ENCODE measurements around the gene YPEL3.

YPEL3 gene

GRCh38 chr16:30088832-30089624 lies 7.0 kb downstream of the YPEL3 start:
- FAIRE-seq = no peak

- no peak for FAIRE-seq
These were observed 7.7 kb downstream of the YPEL3 start for GRCh38 chr16:30088237-30088831.

- FAIRE-seq = no peak
These were observed 8.7 kb downstream of the YPEL3 start for GRCh38 chr16:30087181-30087898.

GRCh38 chr16:30086291-30087140 lies 9.5 kb downstream of the YPEL3 start:
- FAIRE-seq = no peak

DNA sequence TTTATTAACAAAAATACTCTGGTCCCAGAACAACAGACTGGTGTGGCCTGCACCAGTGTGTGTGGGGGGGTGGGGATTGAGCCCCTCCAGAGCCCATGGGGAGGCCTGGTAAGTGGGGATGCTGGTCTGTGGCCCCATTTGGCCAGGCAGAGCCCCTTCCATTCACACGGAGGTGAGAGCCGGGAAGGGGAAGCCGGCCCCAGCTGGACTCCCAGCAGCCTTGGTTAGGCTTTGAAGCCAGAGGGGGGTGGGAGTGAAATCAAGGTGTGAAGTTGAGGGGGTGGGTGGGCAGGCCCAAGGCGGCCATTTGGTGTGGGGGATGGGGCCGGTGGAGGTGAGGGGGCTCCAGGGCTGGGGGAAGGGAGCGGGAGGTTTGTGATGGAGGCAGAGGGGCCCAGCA lies 10.2 kb downstream of the YPEL3 start:
- no peak for FAIRE-seq

- no peak for FAIRE-seq
These were observed 10.8 kb downstream of the YPEL3 start for GRCh38 chr16:30085247-30085646.

DNA sequence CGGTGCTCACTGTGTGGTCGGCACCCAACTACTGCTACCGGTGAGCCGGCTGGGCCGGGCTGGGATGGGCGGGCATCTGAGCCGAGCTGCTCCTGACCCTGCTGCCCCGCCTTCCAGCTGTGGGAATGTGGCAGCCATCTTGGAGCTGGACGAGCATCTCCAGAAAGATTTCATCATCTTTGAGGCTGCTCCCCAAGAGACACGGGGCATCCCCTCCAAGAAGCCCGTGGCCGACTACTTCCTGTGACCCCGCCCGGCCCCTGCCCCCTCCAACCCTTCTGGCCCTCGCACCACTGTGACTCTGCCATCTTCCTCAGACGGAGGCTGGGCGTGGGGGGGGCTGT lies 11.2 kb downstream of the YPEL3 start:
- FAIRE-seq = no peak

DNA sequence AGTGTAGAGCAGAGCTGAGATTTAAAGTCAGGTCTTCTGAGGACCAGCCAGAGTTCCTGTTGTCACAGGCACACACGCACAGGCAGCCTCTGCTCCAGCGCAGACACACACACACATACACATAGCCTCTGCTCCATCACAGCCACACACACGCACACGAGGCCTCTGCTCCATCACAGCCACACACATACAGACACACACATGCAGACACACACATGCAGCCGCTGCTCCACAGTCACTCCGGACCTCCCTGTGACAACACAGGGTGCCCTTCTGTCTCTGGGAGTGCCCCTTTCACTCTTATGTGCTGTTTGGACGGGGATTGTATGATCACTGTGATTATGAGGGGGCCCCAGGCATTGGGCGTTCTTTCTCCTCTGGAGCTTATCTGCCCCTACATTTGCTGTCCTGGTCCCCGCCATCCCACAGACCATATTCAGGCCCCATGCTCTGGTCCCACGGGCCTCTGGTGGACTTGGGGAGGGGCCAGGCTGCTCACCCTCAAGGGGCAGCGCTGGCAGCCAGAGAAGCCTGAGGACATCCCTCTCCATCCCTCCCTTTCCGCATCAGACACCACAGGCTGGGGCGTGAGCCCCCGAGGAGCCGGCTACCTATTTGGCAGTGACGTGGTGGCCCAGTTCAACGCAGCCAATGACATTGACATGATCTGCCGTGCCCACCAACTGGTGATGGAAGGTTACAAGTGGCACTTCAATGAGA lies 11.8 kb downstream of the YPEL3 start:
- FAIRE-seq = no peak

- FAIRE-seq = no peak
These were observed 12.6 kb downstream of the YPEL3 start for GRCh38 chr16:30083216-30084055.

GRCh38 chr16:30082545-30083090 lies 13.4 kb downstream of the YPEL3 start:
- FAIRE-seq = no peak

GRCh38 chr16:30079480-30079879 lies 16.5 kb downstream of the YPEL3 start:
- no peak for FAIRE-seq

GRCh38 chr16:30078744-30079143 lies 17.3 kb downstream of the YPEL3 start:
- FAIRE-seq = no peak

DNA sequence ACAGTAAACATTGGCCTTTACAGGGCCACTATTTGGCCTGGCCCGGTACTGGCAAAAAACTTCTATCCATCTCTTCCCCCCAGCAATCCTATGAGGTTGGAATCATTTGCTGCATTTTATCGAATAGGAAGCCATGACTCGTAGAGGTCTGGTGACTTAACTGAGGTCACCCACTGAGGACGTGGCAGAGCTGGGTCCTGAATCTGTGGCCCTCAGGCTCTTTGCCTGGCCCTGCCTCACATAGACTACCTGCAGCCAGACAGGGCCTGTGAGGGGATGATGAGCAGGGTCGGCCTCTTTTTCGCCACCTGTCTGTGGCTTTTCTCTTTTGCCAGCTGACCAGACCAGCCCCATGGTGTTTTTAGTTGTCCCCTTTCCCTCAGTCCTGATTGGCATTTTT lies 18.4 kb downstream of the YPEL3 start:
- FAIRE-seq = no peak

- FAIRE-seq = no peak
These were observed 19.7 kb downstream of the YPEL3 start for GRCh38 chr16:30076276-30076791.

DNA sequence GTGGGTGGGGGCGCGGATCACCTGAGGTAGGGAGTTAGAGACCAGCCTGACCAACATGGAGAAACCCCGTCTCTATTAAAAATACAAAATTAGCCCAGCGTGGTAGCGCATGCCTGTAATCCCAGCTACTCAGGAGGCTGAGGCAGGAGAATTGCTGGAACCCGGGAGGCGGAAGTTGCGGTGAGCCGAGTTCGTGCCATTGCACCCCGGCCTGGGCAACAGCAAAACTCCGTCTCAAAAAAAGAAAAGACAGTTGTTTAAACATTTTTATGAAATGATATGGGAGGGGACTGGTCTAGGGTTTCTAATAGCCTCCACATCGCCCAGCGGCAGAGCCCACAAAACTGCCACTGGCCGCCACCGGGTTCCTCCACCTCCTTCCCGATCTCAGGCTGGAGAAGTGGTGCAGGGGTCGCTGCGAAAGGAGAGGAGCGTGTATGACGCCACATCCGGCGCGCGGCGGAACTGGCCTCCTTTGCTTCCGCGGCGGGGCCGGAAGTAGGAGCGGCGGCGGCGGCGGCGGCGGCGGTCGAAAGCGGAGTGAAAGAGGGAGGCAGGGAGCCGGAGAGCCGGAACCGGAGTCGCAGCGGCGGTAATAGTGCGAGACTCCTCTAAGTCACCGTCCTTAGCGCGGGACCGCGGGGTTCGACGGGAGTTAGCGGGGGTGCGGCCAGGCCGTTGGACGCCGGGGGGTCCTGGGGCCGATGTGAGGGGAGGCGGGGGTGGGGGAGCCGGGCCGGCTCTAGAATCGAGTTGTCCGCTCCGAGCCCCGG lies 20.3 kb downstream of the YPEL3 start, which contains the start of gene PPP4C:
PPP4C (plus strand) TSS at position 492 of the 773 bp plus-strand sequence. CDS start 384 bp downstream, outside the sequence.
- no peak for FAIRE-seq

DNA sequence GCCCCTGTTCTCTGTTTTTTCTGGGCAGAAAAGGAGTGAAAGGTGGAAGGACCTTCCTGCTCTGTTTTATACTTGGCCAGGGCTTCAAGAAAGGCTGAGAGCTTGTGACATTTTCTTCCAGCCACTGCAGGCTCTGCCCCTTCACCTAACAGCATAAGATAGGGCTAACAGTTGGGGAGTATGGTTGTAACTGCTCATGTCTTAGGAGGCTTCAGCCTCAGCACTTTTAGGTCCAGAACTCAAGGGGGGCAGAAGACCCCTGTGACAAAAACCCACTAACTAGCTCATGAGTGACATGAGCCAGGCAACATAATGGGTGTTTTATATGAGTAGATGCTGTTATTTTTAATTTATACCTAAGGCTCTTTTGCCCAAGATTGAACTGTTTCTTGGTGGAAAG lies 25.5 kb downstream of the YPEL3 start:
- FAIRE-seq = no peak

- FAIRE-seq = no peak
These were observed 26.2 kb downstream of the YPEL3 start for GRCh38 chr16:30069611-30070462.

DNA sequence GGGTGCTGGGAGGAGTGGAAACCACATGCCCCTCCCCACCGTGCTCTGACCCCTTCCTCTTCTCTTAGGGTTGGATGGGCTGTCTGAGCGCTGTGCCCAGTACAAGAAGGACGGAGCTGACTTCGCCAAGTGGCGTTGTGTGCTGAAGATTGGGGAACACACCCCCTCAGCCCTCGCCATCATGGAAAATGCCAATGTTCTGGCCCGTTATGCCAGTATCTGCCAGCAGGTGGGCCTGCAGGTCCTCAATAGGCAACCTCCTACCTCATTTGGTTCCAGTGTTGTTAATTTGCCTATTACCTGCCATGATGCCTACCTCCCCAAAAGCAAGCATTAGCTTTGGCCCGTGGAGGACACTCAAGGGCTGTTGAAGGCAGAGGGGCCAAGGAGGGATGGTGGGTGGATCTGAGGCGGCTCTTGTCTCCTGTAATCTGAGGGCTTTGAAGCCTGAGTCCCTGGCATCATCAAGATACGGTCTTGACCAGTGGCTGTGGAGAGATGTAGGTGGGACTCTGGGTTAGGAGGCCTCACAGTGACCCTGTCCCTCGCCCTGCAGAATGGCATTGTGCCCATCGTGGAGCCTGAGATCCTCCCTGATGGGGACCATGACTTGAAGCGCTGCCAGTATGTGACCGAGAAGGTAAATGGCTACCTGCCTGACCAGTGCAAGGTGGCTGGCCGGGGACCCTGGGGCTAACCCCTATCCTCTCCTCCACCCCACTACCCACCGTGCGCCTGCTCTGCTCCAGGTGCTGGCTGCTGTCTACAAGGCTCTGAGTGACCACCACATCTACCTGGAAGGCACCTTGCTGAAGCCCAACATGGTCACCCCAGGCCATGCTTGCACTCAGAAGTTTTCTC lies 27.0 kb downstream of the YPEL3 start:
- FAIRE-seq = no peak

All from islet of Langerhans (tissue), 1 donor.